WTC11 (cell line): ENCODE measurements around the gene KANK3.

Experiments
- CREM ChIP-seq: sonication (generic); formaldehyde crosslinking; IDR thresholded peaks from 2 replicates; pipeline ENCODE4 v1.8.1; 2022; ENCODE audit warnings: mild to moderate bottlenecking, missing genetic modification reagents, moderate library complexity
- FOXJ3 ChIP-seq: sonication (generic); formaldehyde crosslinking; IDR thresholded peaks from 2 replicates; pipeline ENCODE4 v1.9.0; 2021; ENCODE audit warnings: missing genetic modification reagents, mild to moderate bottlenecking, borderline replicate concordance
- FOXP1 ChIP-seq: sonication (generic); formaldehyde crosslinking; IDR thresholded peaks from 2 replicates; pipeline ENCODE4 v1.8.0; 2022; ENCODE audit warnings: missing genetic modification reagents, mild to moderate bottlenecking, moderate library complexity, borderline replicate concordance
- JUN ChIP-seq: sonication (generic); formaldehyde crosslinking; IDR thresholded peaks from 2 replicates; pipeline ENCODE4 v1.8.0; 2023; ENCODE audit warnings: mild to moderate bottlenecking, missing genetic modification reagents
- KAT7 ChIP-seq: sonication (generic); formaldehyde crosslinking; IDR thresholded peaks from 2 replicates; pipeline ENCODE4 v1.8.1; 2023; ENCODE audit warnings: missing genetic modification reagents, mild to moderate bottlenecking, borderline replicate concordance
- RELA ChIP-seq: sonication (generic); formaldehyde crosslinking; IDR thresholded peaks from 2 replicates; pipeline ENCODE4 v1.8.1; 2022; ENCODE audit warnings: missing genetic modification reagents, mild to moderate bottlenecking, borderline replicate concordance
- STAT6 ChIP-seq: sonication (generic); formaldehyde crosslinking; conservative IDR thresholded peaks from 2 replicates; pipeline ENCODE4 v1.8.1; 2023; ENCODE audit warnings: mild to moderate bottlenecking, low read depth, missing genetic modification reagents, moderate library complexity
- TEAD1 ChIP-seq: sonication (generic); formaldehyde crosslinking; IDR thresholded peaks from 2 replicates; pipeline ENCODE4 v1.8.0; 2022; ENCODE audit warnings: mild to moderate bottlenecking, missing genetic modification reagents
- ZBTB21 ChIP-seq: sonication (generic); formaldehyde crosslinking; IDR thresholded peaks from 2 replicates; pipeline ENCODE4 v1.8.1; 2023; ENCODE audit warnings: mild to moderate bottlenecking, missing genetic modification reagents, borderline replicate concordance
- ZBTB43 ChIP-seq: sonication (generic); formaldehyde crosslinking; IDR thresholded peaks from 2 replicates; pipeline ENCODE4 v1.8.1; 2023; ENCODE audit warnings: mild to moderate bottlenecking, missing genetic modification reagents
- ZNF232 ChIP-seq: sonication (generic); formaldehyde crosslinking; IDR thresholded peaks from 2 replicates; pipeline ENCODE4 v1.8.0; 2022; ENCODE audit warnings: mild to moderate bottlenecking, missing genetic modification reagents
- TF ChIP-seq, protein P1 (sequence below): fragments of 200-600 bp; IDR thresholded peaks from 2 replicates; pipeline ENCODE4 v1.8.0; 2022; ENCODE audit warnings: antibody characterized with exemption

DNA sequence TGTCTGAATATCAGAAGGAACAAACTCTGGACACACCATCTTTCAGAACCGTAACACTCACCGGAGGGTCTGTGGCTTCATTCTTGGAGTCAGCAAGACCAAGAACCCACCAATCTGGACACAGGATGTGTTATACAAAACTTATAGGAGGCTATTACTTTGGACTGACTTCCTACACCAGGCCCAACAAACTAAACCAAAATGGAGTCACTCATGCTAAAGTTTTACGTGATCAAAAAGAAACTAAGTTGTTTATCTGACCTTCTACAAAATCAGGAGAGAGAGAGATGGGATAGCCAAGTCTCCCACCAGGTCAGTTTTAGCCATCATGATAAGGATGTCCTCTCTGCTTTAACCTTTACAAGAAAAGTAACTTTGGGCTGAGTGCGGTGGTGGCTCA is 43.9 kb upstream of the KANK3 start:
- no peak for TF ChIP-seq KAT7 (CRISPR knock-in tag)
- TF ChIP-seq, protein P1, sequence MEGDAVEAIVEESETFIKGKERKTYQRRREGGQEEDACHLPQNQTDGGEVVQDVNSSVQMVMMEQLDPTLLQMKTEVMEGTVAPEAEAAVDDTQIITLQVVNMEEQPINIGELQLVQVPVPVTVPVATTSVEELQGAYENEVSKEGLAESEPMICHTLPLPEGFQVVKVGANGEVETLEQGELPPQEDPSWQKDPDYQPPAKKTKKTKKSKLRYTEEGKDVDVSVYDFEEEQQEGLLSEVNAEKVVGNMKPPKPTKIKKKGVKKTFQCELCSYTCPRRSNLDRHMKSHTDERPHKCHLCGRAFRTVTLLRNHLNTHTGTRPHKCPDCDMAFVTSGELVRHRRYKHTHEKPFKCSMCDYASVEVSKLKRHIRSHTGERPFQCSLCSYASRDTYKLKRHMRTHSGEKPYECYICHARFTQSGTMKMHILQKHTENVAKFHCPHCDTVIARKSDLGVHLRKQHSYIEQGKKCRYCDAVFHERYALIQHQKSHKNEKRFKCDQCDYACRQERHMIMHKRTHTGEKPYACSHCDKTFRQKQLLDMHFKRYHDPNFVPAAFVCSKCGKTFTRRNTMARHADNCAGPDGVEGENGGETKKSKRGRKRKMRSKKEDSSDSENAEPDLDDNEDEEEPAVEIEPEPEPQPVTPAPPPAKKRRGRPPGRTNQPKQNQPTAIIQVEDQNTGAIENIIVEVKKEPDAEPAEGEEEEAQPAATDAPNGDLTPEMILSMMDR: no peak
- TF ChIP-seq ZBTB21: no peak
- no peak for TF ChIP-seq ZBTB43 (CRISPR knock-in tag)
- TF ChIP-seq ZNF232: no peak
- TF ChIP-seq RELA: no peak
- no peak for TF ChIP-seq JUN (CRISPR knock-in tag)
- TF ChIP-seq STAT6 (CRISPR knock-in tag): no peak
- no peak for TF ChIP-seq CREM (CRISPR knock-in tag)
- no peak for TF ChIP-seq FOXJ3
- TF ChIP-seq TEAD1 (CRISPR knock-in tag): no peak
- TF ChIP-seq FOXP1: no peak
